ENCODE results near the gene L1CAM. TPM values are rescaled to one million over a fixed set of nuclear protein-coding genes. Genes with fewer than 3 reads are reported as not detected.

The L1CAM gene
- total and polyA plus RNA-seq, 2 donors (not counting 1 experiment from before 2014, with no cell fraction given), result 9.4 to 19.9 TPM

DNA sequence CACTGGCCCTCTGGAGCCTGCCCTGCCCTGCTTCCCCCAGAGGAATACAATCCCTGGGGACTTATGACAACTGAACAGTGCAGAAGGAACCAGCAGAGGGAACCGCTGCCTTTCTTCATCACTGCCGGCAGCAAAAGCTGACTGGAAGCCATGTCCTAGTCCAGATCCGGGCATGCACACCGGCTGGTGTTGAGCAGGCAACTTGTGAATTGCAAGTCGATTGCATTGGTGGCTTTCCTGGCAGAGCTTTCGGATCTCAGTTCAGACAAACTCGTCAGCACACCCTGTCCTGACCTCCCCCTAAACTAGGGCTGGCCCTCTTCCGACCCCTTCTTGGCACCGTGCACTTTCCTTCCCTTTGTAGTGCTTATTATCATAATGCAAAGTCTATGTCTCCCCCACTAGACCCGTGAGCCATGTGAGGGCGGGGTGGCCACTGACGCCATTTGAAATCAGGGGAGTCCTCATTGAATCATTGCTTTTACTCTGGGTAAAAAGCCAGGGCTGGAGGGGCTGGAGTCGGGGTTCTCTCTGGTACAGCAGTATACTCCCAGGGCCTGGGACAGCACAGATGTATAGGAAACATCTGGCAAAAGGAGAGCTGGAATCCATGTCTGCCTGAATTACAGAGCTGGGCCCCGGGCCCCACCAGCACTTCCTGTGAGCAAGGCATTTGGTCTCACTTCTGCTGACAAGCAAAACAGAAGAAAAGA, 38.3 kb upstream of the L1CAM start:
- intact Hi-C loops (cut with micrococcal nuclease), result loop anchor here (2.0 kb wide), 1 partner anchor 200 kb away; the partner anchor contains the start of genes ABCD1 and BCAP31
- Mint-ChIP-seq H3K4me1 (peaks cover 45% of the 10 kb centered on the region), H3K27ac (peak overlapping the region; percentile 98), H3K9me3 (ENCODE audit: insufficient read depth) (no peaks in the 10 kb centered on the region), H3K27me3 (no peaks in the 10 kb centered on the region), H3K4me3 (peak overlapping the region; percentile 96)
- H2AFZ ChIP-seq (ENCODE audit: insufficient read depth, low read depth, low read length, poor library complexity, severe bottlenecking), result no peak overlapping the region
- H3K4me3 ChIP-seq (ENCODE audit: control extremely low read depth in 1 of 5, extremely low read depth in 1 of 5, insufficient read depth in 1 of 5, low read depth in 2 of 5, low read length in 4 of 5), result peak overlapping the region; percentile 65 to 88 (median 73)
- H3K79me2 ChIP-seq (ENCODE audit: control insufficient read depth, insufficient read depth, low read length), result peaks cover 41% of the 10 kb centered on the region
- ChIA-PET POLR2A (interaction anchor here (1.1 to 5.2 kb wide), 7 partner anchors 11 to 47 kb away, joined by 3 to 58 read pairs (median 5); partner anchors contain the start of genes HCFC1, NAA10 and RENBP), CTCF (interaction anchor here (0.9 to 13.1 kb wide), 13 partner anchors 11 to 983 kb away, joined by 3 to 325 read pairs (median 5); partner anchors contain the start of genes HCFC1, IDH3G, IRAK1 and NAA10)
- H3K27me3 ChIP-seq (replicated peaks in 1 of 4; ENCODE audit: control extremely low read depth in 1 of 4, control insufficient read depth in 3 of 4, insufficient read depth in 4 of 4, low read length in 3 of 4), result no peaks in the 10 kb centered on the region
- ATAC-seq (ENCODE audit: low read depth) (no peak), DNase-seq (peak; percentile 79)
- H3K4me1 ChIP-seq (ENCODE audit: control insufficient read depth in 2 of 2, insufficient read depth in 2 of 2, low read length in 2 of 2), result peaks cover 42 to 57% of the 10 kb centered on the region in 2 donors
- WGBS (ENCODE audit: insufficient coverage), result 0% methylated on average over 5 of the region's 14 CpGs
- peak overlapping the region; percentile 98 for H3K4me2 ChIP-seq (replicated peaks; ENCODE audit: low read depth, low read length, poor library complexity, severe bottlenecking)
- peaks cover 0 to 22% of the 10 kb centered on the region in 2 experiments for H3K36me3 ChIP-seq (replicated peaks in 1 of 2; ENCODE audit: control extremely low read depth in 1 of 2, control insufficient read depth in 1 of 2, extremely low read depth in 1 of 2, insufficient read depth in 2 of 2, low read length in 1 of 2)
- peak overlapping the region; percentile 96 for H3K9ac ChIP-seq (ENCODE audit: low read length)
- no peak for TF ChIP-seq EZH2 (IDR thresholded peaks at IDR 0.05; ENCODE audit: borderline replicate concordance, insufficient read depth, low read depth, low read length, poor library complexity, severe bottlenecking)
- TF ChIP-seq, protein P1, sequence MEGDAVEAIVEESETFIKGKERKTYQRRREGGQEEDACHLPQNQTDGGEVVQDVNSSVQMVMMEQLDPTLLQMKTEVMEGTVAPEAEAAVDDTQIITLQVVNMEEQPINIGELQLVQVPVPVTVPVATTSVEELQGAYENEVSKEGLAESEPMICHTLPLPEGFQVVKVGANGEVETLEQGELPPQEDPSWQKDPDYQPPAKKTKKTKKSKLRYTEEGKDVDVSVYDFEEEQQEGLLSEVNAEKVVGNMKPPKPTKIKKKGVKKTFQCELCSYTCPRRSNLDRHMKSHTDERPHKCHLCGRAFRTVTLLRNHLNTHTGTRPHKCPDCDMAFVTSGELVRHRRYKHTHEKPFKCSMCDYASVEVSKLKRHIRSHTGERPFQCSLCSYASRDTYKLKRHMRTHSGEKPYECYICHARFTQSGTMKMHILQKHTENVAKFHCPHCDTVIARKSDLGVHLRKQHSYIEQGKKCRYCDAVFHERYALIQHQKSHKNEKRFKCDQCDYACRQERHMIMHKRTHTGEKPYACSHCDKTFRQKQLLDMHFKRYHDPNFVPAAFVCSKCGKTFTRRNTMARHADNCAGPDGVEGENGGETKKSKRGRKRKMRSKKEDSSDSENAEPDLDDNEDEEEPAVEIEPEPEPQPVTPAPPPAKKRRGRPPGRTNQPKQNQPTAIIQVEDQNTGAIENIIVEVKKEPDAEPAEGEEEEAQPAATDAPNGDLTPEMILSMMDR (IDR thresholded peaks at IDR 0.05), result peak; percentile 40
- peaks cover 33% of the 10 kb centered on the region for H4K20me1 ChIP-seq (ENCODE audit: control insufficient read depth, insufficient read depth, low read length, poor library complexity, severe bottlenecking)
- no peaks in the 10 kb centered on the region for H3K9me3 ChIP-seq (ENCODE audit: control extremely low read depth in 1 of 3, control insufficient read depth in 2 of 3, insufficient read depth in 1 of 3, low read length in 2 of 3)
- peak overlapping the region; percentile 42 to 88 for H3K27ac ChIP-seq (ENCODE audit: low read length in 2 of 2)
